B cell (primary cell): ENCODE results near the gene NYNRIN. TPM values are rescaled to one million over a fixed set of nuclear protein-coding genes. Genes with fewer than 3 reads are reported as not detected.

Experiments
- ATAC-seq: fragments of 200-7000 bp; cut with Tn5 transposase; one replicate; pipeline ENCODE4 v1.10.0; 2021; ENCODE audit warnings: low read depth, mild to moderate bottlenecking, moderate number of reproducible peaks, moderate library complexity
- CTCF ChIA-PET: fragments of 350-600 bp; sonication (Branson Sonifier 250); formaldehyde crosslinking; loops from one replicate; lab custom pipeline; 2021; ENCODE audit warnings: antibody characterized with exemption, inconsistent platforms; lab: Charles Lee
- POLR2A ChIA-PET: fragments of 350-600 bp; sonication (Branson Sonifier 250); formaldehyde crosslinking; loops from one replicate; lab custom pipeline; 2021; ENCODE audit warnings: antibody characterized with exemption; lab: Charles Lee
- DNase-seq: peaks from one replicate; pipeline ENCODE4 v3.0.0; 2013
- H2AFZ ChIP-seq: 2 replicates; pipeline ENCODE4 v1.6.1; 2012; ENCODE audit warnings: mild to moderate bottlenecking, low read depth, low read length; ENCODE audit not compliant: insufficient read depth, poor library complexity, severe bottlenecking
- H3K27ac ChIP-seq, 2 donors: 1 replicate in 1 of 2; 2 replicates in 1 of 2; pipeline ENCODE4 v1.5.1; 2012 to 2013; ENCODE audit warnings: low read length in 2 of 2, mild to moderate bottlenecking in 2 of 2, moderate library complexity in 1 of 2
- H3K27me3 ChIP-seq, 4 experiments: fragments of 200-600 bp in 1 of 4; sonication (generic) in 1 of 4; replicated peaks in 1 of 4; 1 replicate in 2 of 4; 2 replicates in 2 of 4; pipeline versions ENCODE4 v1.6.1 to v1.7.0; 2013 to 2016; ENCODE audit warnings: low read length in 3 of 4, mild to moderate bottlenecking in 2 of 4, mixed read lengths in 1 of 4, moderate library complexity in 1 of 4; ENCODE audit not compliant: insufficient read depth in 4 of 4, control insufficient read depth in 3 of 4; ENCODE audit errors: control extremely low read depth in 1 of 4
- H3K36me3 ChIP-seq, 2 experiments: replicated peaks in 1 of 2; 1 replicate in 1 of 2; 2 replicates in 1 of 2; pipeline versions ENCODE4 v1.6.1 to v1.7.1; 2013; ENCODE audit warnings: low read length in 1 of 2; ENCODE audit not compliant: insufficient read depth in 2 of 2, control insufficient read depth in 1 of 2; ENCODE audit errors: control extremely low read depth in 1 of 2, extremely low read depth in 1 of 2
- H3K4me1 ChIP-seq, 2 donors: fragments of 200-600 bp in 1 of 2; sonication (generic) in 1 of 2; 1 replicate in 1 of 2; 2 replicates in 1 of 2; pipeline versions ENCODE4 v1.5.1 to v1.6.1; 2013 to 2017; ENCODE audit warnings: low read length in 2 of 2; ENCODE audit not compliant: control insufficient read depth in 2 of 2, insufficient read depth in 2 of 2
- H3K4me2 ChIP-seq: replicated peaks from 2 replicates; pipeline ENCODE3; 2012; ENCODE audit warnings: mild to moderate bottlenecking, low read depth, low read length; ENCODE audit not compliant: poor library complexity, severe bottlenecking
- H3K4me3 ChIP-seq, 5 experiments: fragments of 200-600 bp in 1 of 5; sonication (generic) in 1 of 5; 1 replicate in 3 of 5; 2 replicates in 2 of 5; pipeline versions ENCODE4 v1.5.1 to v1.7.0; 2011 to 2016; ENCODE audit warnings: low read length in 4 of 5, mild to moderate bottlenecking in 4 of 5, low read depth in 2 of 5, control low read depth in 1 of 5, moderate library complexity in 1 of 5; ENCODE audit not compliant: insufficient read depth in 1 of 5; ENCODE audit errors: control extremely low read depth in 1 of 5, extremely low read depth in 1 of 5
- H3K79me2 ChIP-seq: fragments of 200-600 bp; sonication (generic); one replicate; pipeline ENCODE4 v1.6.0; 2016; ENCODE audit warnings: low read length; ENCODE audit not compliant: control insufficient read depth, insufficient read depth
- H3K9ac ChIP-seq: fragments of 200-600 bp; sonication (generic); 2 replicates; pipeline ENCODE4 v1.6.1; 2017; ENCODE audit warnings: mild to moderate bottlenecking, low read length, moderate library complexity
- H3K9me3 ChIP-seq, 3 donors: one replicate each; pipeline versions ENCODE4 v1.6.1 to v1.7.1; 2013; ENCODE audit warnings: low read length in 2 of 3; ENCODE audit not compliant: control insufficient read depth in 2 of 3, insufficient read depth in 1 of 3; ENCODE audit errors: control extremely low read depth in 1 of 3
- H4K20me1 ChIP-seq: 2 replicates; pipeline ENCODE4 v1.6.0; 2012; ENCODE audit warnings: mild to moderate bottlenecking, low read length; ENCODE audit not compliant: insufficient read depth, control insufficient read depth, poor library complexity, severe bottlenecking
- H3K27ac Mint-ChIP-seq: one replicate; pipeline ENCODE4 v1.8.0; 2021; ENCODE audit warnings: mixed read lengths
- H3K27me3 Mint-ChIP-seq: one replicate; pipeline ENCODE4 v1.8.0; 2021; ENCODE audit warnings: mixed read lengths
- H3K4me1 Mint-ChIP-seq: one replicate; pipeline ENCODE4 v1.8.0; 2021; ENCODE audit warnings: mixed read lengths
- H3K4me3 Mint-ChIP-seq: one replicate; pipeline ENCODE4 v1.8.0; 2021; ENCODE audit warnings: mixed read lengths
- H3K9me3 Mint-ChIP-seq: one replicate; pipeline ENCODE4 v1.8.0; 2022; ENCODE audit warnings: mixed read lengths; ENCODE audit not compliant: insufficient read depth
- CTCF ChIP-seq: fragments of 200-600 bp; IDR thresholded peaks from one replicate; pipeline ENCODE4 v1.8.0; 2022; ENCODE audit warnings: antibody characterized with exemption, mild to moderate bottlenecking
- EZH2 ChIP-seq: IDR thresholded peaks from 2 replicates; pipeline ENCODE4 v1.6.1; 2012; ENCODE audit warnings: borderline replicate concordance, low read depth, mild to moderate bottlenecking, moderate library complexity, low read length; ENCODE audit not compliant: insufficient read depth, poor library complexity, severe bottlenecking
- WGBS: methylation state at CpG from one replicate; pipeline ENCODE4 v1.1.5; 2013; ENCODE audit warnings: missing lambda C conversion rate; ENCODE audit not compliant: insufficient coverage; 5-methylcytosine and 5-hydroxymethylcytosine counted together
- intact Hi-C: fragments of 100-400 bp; cut with micrococcal nuclease; formaldehyde crosslinking; loops from one replicate; pipeline ENCODE4 v1.10.0; 2022
- polyA plus RNA-seq: library from polyadenylated mRNA; depleted of rRNA; stranded (reverse); fragments of >200 nt; gene quantifications from 2 replicates; pipeline ENCODE4 v1.2.3, GENCODE V29; 2012
- total RNA-seq, 2 donors: library from RNA; stranded (reverse); fragments of 120-200 nt in 1 of 2; gene quantifications; 1 replicate in 1 of 2; 2 replicates in 1 of 2; pipeline versions ENCODE4 v1.2.3 to v1.2.4, GENCODE V29; 2013 to 2022

The NYNRIN gene
- total and polyA plus RNA-seq, 2 donors (not counting 1 experiment from before 2014, with no cell fraction given): 0.04 to 0.34 TPM

- Histone ChIP-seq H3K4me2 (no peak overlapping the region), H3K27me3 (peaks cover 0 to 11% (median 1%) of the 10 kb centered on the region in 4 experiments), H2AFZ (no peak overlapping the region), H3K36me3 (no peaks in the 10 kb centered on the region), H3K9ac (no peak overlapping the region), H3K9me3 (no peaks in the 10 kb centered on the region), H4K20me1 (no peaks in the 10 kb centered on the region), H3K4me3 (no peak overlapping the region), H3K4me1 (no peaks in the 10 kb centered on the region), H3K27ac (no peak overlapping the region), H3K79me2 (no peaks in the 10 kb centered on the region)
- Mint-ChIP-seq H3K4me3 (no peak overlapping the region), H3K27ac (no peak overlapping the region), H3K9me3 (no peaks in the 10 kb centered on the region), H3K27me3 (peaks cover 5% of the 10 kb centered on the region), H3K4me1 (no peaks in the 10 kb centered on the region)
- DNase-seq (no peak), ATAC-seq (no peak)
- POLR2A ChIA-PET: no interaction called here
- CTCF ChIA-PET: interaction anchor here (2.0 kb wide), 1 partner anchor 47 kb away, joined by 4 read pairs; no protein-coding TSS in a partner anchor
- WGBS: 82% methylated on average over 5 of the region's 15 CpGs
- intact Hi-C loops: no loop called here
- no peak for TF ChIP-seq EZH2
- TF ChIP-seq CTCF: no peak
These were observed 18.7 kb upstream of the NYNRIN start for GRCh38 chr14:24379907-24380730.

GRCh38 chr14:24381363-24382063 is 17.3 kb upstream of the NYNRIN start:
- peaks cover 0 to 4% (median 1%) of the 10 kb centered on the region in 4 experiments for H3K27me3 ChIP-seq
- Mint-ChIP-seq H3K27ac (no peak overlapping the region), H3K4me1 (no peaks in the 10 kb centered on the region), H3K4me3 (no peak overlapping the region), H3K27me3 (peaks cover 9% of the 10 kb centered on the region), H3K9me3 (no peaks in the 10 kb centered on the region)
- TF ChIP-seq CTCF (no peak), EZH2 (no peak)
- H3K9ac ChIP-seq: no peak overlapping the region
- intact Hi-C loops: no loop called here
- H3K27ac ChIP-seq: no peak overlapping the region
- H3K36me3 ChIP-seq: no peaks in the 10 kb centered on the region
- no peak for DNase-seq
- H3K4me2 ChIP-seq: no peak overlapping the region
- no peaks in the 10 kb centered on the region for H4K20me1 ChIP-seq
- POLR2A ChIA-PET: no interaction called here
- H3K4me1 ChIP-seq: no peaks in the 10 kb centered on the region
- H3K9me3 ChIP-seq: no peaks in the 10 kb centered on the region
- ATAC-seq: no peak
- no peak overlapping the region for H2AFZ ChIP-seq
- CTCF ChIA-PET: no interaction called here
- H3K4me3 ChIP-seq: no peak overlapping the region
- WGBS: 88% methylated on average over 7 of the region's 8 CpGs
- no peaks in the 10 kb centered on the region for H3K79me2 ChIP-seq
